GM12864 (cell line): ENCODE data around the gene PDGFRB.
A peak's percentile ranks its signal among the peaks of the same experiment; 100 is the strongest.

Source experiments
- DNase-seq: peaks from one replicate; pipeline ENCODE4 v3.0.0-alpha.2; 2011; ENCODE audit warnings: low read depth
- H3K4me3 ChIP-seq: 2 replicates; pipeline ENCODE4 v1.5.1; 2011; ENCODE audit warnings: mild to moderate bottlenecking, low read depth, low read length, control low read depth
- TF ChIP-seq, protein P1 (sequence below): IDR thresholded peaks from 2 replicates; pipeline ENCODE4 v1.5.1; 2011; ENCODE audit warnings: low read depth, mild to moderate bottlenecking, moderate library complexity, low read length, control low read depth, inconsistent platforms; ENCODE audit errors: missing control alignments

PDGFRB gene

DNA sequence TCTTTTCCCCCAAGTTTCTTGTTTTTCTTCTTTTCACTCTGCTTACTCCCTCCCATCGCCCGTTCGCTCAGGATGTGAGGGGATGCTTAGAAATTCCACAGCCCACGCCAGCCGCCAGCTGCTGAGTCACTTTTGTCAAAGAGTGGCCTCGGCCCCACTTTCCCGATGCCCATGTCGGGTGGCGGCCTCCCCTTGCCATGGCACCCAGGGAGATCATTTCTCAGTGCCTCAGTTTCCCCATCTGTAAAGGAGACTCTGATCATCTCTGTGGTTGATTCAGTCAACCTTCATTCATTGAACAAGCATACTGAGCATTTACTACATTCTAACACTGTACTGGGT is 353 bp upstream of the PDGFRB start:
- TF ChIP-seq, protein P1, sequence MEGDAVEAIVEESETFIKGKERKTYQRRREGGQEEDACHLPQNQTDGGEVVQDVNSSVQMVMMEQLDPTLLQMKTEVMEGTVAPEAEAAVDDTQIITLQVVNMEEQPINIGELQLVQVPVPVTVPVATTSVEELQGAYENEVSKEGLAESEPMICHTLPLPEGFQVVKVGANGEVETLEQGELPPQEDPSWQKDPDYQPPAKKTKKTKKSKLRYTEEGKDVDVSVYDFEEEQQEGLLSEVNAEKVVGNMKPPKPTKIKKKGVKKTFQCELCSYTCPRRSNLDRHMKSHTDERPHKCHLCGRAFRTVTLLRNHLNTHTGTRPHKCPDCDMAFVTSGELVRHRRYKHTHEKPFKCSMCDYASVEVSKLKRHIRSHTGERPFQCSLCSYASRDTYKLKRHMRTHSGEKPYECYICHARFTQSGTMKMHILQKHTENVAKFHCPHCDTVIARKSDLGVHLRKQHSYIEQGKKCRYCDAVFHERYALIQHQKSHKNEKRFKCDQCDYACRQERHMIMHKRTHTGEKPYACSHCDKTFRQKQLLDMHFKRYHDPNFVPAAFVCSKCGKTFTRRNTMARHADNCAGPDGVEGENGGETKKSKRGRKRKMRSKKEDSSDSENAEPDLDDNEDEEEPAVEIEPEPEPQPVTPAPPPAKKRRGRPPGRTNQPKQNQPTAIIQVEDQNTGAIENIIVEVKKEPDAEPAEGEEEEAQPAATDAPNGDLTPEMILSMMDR = no peak
- peak overlapping the region; percentile 5; the same call in 1 of the 2 replicates for H3K4me3 ChIP-seq
- DNase-seq = no peak

DNA sequence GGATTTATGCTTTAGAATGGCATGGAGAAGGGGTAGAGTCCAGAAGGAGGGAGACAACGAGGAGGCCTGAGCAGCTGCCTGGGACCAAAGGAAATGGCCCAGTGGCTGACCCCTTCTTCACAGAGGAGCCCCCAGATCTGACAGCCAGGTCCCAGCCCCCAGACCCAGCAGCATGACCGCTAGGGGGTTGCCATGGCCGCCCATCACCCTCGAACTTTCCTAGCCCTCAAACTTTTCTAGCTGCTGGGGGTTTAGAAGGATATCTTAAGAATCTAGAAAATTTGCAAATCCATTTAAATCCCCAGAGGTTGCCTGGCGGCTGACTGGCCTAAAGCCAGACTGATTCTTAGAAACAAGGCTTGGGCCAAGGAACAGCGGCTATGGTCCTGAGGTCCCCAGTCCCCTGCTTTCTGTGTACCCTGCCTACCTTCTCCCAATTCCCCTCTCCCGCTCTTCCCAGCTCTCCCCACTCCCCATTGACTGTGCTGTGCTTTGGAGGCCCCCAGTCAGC is 972 bp downstream of the PDGFRB start:
- H3K4me3 ChIP-seq = no peak overlapping the region
- no peak for DNase-seq
- TF ChIP-seq, protein P1 = no peak

DNA sequence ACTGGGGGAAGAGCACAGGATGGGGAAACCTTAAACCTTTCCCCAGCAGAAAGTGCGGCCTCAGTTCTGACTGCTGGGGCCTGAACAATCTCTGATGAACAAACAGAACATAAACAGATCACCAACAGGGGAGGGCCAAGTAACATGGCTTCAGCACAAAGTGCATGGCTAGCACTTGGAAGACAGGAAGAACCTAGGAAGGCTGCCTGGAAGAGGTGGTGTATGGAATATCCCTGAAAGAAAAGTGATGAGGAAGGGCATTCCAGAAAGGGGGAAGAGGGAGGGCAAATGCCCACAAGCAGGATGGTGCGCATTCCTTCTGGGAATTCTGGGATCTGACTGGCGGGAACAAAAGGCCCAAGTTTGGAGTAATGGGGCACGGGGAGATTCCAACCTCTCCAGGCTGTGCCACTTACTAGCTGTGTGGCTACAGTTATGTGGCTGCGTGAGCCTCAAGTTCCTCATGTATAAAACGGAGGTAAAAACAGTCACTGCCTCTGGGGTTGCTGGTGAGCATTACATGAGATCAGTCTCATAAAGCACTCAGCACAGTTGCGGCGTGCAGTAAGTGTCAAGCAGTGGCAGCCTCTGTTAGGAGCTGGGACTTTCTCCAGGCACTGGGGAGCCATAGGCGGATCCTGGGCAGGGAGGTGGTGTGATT is 1.6 kb downstream of the PDGFRB start:
- DNase-seq = no peak
- no peak overlapping the region for H3K4me3 ChIP-seq
- TF ChIP-seq, protein P1 = peak; percentile 29

DNA sequence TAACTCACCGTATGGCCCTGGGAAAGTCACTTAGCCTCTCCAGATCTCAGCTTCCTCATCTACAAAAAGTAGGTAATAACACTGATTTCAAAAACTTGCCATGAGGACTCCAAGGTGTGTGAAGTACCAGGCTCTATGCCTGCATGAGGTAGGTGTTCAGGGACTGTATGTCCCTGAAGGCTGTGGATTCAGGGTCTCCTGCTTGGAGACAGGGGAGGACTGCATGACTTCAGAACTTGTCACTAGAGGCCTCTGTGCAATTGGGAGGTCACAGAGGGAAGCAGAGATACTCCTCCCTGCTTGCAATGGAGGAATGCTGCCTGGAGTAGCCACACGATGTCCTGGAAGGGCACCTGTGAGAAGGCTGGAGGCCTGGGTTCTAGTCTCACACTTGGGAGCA is 2.2 kb downstream of the PDGFRB start:
- DNase-seq = no peak
- no peak overlapping the region for H3K4me3 ChIP-seq
- TF ChIP-seq, protein P1 = no peak

DNA sequence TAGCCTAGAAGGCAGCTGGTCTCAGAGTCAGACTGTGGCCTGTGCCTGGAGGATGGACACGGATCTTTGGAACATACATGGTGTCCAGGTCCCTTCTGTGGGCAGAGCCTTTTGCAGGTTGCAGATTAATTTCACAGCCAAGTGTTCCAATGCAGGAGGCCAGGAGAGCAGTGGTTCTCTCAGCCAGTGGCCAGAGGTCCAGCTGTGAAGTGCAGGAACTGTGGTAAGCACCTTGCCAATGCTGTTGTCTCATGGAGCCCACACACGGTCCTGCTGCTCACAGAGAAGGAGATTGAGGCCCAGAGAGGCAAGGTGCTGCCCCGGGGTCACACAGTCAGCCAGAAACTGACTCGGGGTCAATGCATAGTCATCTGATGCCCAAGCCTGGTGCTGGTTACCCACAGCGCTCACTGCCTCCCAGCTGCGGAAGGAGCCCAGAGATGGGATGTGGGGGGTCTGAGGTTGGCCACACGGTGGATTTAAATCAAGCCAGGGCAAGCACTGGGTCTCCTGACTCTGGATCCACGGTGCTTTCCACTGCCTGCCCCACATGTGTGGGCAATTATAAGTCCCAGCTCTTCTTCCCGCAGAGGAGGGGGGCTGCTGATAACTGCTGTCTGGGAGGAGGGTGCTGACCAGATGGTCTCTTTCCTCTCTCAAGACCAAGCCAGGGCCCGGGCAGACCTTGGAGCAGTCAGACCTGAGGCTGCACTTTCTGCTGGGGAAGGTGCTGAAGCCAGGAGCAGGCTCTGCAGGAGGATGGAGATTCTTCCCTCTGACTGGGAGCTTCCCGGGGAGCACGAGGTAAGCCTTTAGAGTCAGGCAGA is 2.8 kb downstream of the PDGFRB start:
- no peak for DNase-seq
- H3K4me3 ChIP-seq = no peak overlapping the region
- TF ChIP-seq, protein P1 = no peak

DNA sequence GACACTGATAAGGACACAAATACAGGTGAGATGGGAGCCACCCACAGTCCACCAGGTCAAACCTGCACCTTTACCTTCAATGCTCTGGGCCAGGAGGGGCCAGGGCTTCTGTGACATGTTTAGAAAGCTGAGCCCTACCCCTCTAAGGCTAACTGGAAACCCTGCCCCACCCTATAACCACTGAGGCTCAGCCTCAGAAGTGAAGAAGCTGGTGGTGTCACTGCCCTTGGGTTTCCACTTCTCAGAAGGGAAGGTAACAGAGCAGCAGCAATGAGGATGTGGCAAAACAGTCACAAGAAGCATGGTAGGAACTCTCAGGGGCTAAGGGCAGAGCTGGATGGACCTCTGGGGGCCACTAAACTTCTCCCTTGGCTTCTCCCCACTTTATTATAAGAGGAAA is 6.0 kb downstream of the PDGFRB start:
- TF ChIP-seq, protein P1 = no peak
- no peak for DNase-seq
- H3K4me3 ChIP-seq = no peak overlapping the region
